Hepatic stellate cell (primary cell): ENCODE results near the gene ZNF580.

Experiments
- DNase-seq: peaks from one replicate; pipeline ENCODE4 v3.0.0; 2011; ENCODE audit warnings: low spot score

ZNF580 gene

DNA sequence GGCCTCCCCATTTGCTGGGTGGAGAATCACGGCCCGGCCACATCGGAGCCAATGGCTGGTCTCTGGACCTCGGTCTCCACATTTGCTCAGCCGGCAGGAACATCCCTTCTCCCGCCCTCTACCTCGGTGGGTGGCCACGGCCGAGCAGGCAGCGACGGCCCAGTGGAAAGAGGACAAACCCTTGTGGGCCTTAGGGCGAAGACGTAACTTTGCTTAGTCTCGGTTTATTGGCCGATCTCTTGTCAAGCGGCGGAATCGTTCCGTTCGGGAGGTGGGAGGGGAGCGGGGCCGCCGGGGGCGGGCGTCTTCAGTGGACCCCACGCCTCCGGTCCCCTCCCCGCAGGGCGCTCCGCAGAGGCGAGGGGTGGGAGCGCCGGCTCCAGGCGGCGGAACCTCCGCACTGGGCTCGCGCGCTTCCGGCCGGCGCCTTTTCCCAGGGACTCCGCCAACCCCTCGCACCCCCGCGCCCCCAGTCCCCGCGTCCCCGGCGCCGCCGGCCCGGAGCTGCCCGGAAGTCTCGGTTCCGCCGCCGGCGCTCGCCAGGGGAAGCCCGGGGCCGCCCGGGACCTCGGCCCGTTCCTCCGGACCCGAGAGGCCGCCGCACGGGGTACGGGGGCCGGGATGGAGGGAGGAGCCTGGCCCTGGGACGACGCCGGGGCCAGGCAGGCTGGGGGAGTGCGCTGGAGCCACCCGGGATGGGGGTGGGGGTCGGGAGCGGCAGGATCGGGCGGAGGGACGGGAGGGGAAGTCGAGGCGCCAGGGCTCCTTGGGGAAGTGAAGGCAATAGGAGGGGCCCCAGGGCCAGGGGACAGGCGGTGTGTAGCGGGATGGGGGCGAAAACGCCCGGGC, at the start of gene ZNF580:
TSS of gene ZNF580 (plus strand) at position 426 of the 849 bp plus-strand sequence. CDS start 1,507 bp downstream, outside the sequence.
- peak; percentile 88 for DNase-seq

DNA sequence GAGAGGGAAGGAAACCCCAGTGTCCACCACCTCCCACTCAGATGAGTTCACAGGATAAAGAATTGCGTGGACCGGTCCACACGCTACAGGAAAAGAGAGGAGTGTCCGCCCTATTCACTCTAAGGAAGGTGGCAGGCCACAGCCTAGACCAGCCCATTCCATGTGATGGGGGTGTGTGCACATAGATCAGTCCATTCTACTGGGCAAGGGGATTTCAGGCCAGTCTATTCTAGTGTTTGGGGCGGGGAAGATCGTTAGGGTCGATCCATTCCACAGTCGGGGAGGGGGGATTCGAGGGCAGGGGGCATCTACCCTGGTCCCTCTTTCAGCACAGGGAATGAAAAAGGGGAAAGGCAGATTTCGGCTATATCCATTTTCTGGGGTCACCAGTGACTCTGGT, 49.2 kb upstream of the ZNF580 start:
- DNase-seq, result no peak

GRCh38 chr19:55592391-55593090, 48.3 kb upstream of the ZNF580 start:
- no peak for DNase-seq

DNA sequence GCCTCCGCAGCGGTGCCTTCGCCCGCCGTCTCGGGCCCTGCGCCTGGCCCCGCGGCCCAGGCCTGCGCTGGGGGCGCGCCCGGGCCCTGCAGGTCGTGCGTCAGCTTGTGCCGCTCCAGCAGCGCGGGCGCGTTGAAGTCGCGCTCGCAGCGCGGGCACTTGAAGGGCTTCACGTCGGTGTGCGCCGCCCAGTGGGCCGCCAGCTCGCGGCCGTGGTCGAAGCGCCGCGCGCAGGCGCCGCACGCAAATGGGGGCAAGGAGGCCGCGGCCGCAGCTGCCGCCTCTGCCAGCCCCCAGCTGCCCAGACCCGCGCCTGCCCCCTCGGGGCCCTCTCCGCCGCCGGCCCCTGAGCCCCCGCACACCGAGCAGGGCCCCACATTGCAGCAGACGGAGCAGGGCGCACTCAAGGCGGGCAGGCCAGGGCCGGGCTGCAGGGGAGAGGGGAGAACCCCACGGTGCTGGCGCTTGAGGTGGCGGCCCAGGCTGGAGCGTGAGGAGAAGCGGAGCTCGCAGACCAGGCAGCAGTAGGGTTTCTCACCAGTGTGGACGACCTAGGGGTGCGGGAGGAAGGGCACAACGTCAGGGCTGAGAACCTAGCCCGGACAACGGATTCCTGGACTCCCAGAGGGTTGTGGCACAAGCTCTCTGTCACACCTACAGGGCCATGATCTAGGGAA, 47.6 kb upstream of the ZNF580 start:
- DNase-seq, result no peak

DNA sequence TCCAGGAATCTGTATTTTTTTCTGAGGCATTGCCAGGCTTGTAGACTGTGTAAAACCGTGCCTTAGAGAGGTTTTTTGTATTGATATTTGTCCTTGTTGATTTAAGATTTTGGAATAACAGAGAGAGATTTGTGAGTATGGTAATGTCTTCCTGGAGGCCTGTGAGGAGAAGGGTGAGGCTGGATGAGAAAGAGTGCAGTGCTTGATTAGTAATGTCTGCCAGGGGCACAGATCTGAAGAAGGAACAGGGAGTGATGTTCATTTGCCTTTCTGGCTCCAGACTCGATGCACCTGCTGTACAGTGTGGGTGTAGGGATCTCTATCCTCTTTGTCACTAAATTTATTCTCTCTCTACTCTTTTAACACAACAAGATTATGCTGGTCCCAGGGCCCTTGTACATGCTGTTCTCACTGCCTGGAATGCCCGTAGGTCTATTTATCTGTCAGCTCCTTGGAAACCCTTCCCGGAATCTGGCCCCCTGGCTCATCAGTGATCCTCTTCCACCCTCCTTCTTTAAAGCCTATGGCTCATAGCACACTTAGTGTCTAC, 45.7 kb upstream of the ZNF580 start:
- DNase-seq, result no peak

DNA sequence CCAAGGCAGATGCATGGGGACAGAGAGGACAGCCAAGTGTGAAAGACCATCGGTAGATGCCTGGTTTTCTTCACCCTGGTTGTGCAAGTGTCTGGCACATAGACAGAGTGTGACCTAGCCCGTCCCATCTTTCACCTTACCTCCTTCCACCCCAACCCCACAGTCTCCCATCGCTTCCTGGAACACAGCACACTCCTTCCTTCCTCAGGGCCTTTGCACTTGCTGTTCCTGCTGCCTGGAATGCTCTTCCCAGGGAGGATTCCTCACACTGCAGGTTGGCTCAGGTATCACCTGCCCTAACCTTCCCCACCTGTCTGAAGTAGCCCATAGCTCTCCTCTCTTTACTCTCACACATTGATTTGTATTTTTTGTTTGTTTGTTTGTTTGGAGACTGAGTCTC, 44.5 kb upstream of the ZNF580 start:
- DNase-seq, result no peak

DNA sequence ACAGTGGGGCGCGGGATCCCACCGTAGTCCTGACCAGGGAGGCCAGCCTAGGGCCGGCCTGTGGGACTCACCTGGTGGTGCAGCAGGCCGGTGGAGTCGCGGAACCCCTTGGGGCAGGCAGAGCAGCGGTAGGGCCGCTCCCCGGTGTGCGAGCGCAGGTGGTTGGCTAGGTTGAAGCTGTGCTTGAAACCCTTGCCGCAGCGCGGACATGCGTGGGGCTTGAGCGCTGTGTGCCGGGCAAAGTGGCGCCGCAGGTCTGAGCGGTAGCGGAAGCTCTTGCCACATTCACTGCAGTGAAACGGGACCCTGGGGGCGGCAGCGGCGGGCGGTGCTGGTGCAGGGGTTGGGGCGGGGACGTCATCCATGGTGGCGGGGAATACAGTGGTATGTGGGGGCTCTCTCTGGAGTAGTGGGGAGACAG, 43.3 kb upstream of the ZNF580 start:
- DNase-seq, result no peak

GRCh38 chr19:55598034-55598433, 42.8 kb upstream of the ZNF580 start:
- DNase-seq, result no peak

- peak; percentile 91 for DNase-seq
Observed at GRCh38 chr19:55598719-55599467, 41.9 kb upstream of the ZNF580 start.

- peak; percentile 95 for DNase-seq
Observed at GRCh38 chr19:55599468-55599841, 41.3 kb upstream of the ZNF580 start, which contains the start of gene FIZ1. FIZ1 (minus strand) TSS chr19:55599517; CDS start chr19:55597865, 1,652 bp downstream.

DNA sequence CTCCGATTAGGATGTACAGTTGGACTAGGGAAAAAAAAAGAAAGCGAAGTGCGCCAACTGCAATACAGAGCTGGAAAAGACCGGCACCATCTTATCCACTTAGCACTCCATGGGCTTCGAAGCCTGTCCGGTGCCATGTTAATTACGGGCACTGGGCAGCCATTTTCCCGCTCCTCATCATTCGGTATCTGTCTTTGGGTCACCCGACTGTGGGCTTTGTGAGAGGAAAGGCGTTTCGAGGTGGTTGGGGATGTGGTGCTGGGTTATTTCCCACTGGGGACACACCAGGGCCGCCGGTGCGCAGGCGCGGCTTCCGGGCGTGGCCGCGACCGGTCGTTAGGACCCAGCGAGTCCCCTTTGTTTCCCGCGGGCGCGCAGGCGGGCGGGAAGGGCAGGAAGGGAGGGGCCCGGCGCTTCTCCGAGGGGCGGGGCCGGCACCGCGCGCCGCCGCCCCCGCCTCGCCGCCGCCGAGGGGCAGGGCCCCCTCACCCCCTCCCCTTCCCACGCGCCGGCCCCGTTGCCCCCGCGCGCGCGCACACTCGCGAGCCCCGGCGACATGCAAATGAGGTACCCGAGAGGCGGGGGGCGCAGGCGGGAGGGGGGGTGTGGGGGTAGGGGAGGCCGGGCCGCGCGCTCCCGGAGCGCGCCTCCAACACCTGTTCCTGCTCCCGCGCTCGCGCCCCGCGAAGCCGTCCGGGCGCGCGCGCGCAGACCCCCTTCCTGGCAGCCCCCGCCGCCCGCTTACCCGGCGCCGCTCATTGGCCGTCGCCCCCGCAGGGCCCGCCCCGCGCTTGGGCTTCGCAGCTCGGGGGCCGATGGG, 40.8 kb upstream of the ZNF580 start, which contains the start of gene ZNF524:
TSS of gene ZNF524 (plus strand) at position 447 of the 820 bp plus-strand sequence. CDS start 1,825 bp downstream, outside the sequence.
- peak; percentile 90 for DNase-seq

DNA sequence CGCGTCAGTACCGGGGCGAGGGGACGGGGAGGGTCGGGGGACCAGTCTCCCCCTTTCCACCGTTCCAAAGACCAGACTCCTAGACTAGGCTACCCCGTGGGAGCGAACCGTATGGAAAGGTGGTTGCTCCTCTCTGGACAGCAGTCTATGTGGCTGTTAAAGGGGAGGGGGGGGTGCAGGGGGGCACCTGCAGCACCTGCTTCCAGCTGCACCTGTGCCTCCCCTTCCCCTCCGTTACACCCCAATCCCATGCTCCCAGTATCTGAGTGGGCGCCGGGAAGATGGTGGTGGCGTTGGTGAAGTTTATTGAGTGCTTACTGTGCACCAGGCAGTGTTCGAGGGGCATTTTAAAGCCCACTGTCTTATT, 40.2 kb upstream of the ZNF580 start:
- DNase-seq, result no peak

- no peak for DNase-seq
Observed at GRCh38 chr19:55601084-55601483, 39.7 kb upstream of the ZNF580 start.

DNA sequence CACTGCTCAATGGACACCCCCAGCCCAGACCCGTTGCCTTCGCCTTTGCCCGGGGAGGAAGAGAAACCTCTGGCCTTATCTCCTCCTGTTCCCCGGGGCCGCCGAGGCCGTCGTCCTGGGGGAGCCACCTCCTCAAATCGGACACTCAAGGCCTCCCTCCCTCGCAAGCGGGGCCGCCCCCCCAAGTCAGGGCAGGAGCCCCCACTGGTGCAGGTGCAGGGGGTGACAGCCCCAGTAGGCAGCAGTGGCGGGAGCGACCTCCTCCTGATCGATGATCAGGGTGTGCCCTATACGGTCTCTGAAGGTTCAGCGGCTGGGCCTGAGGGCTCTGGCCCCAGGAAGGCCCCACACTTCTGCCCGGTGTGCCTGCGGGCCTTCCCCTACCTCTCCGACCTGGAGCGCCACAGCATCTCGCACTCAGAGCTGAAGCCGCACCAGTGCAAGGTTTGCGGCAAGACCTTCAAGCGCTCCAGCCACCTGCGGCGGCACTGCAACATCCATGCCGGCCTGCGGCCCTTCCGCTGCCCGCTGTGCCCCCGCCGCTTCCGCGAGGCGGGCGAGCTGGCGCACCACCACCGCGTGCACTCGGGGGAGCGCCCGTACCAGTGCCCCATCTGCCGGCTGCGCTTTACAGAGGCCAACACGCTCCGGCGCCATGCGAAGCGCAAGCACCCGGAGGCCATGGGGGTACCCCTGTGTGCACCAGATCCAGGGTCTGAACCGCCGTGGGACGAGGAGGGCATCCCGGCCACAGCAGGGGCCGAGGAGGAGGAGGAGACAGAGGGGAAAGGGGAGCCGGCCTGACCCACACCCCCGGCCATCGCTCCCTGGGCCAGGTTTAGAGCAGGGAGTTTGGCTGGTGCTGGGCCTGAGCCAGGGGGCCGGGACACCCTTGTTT, 38.4 kb upstream of the ZNF580 start:
- no peak for DNase-seq

- no peak for DNase-seq
Observed at GRCh38 chr19:55603115-55603514, 37.7 kb upstream of the ZNF580 start.

- no peak for DNase-seq
Observed at GRCh38 chr19:55603581-55604292, 37.1 kb upstream of the ZNF580 start.

DNA sequence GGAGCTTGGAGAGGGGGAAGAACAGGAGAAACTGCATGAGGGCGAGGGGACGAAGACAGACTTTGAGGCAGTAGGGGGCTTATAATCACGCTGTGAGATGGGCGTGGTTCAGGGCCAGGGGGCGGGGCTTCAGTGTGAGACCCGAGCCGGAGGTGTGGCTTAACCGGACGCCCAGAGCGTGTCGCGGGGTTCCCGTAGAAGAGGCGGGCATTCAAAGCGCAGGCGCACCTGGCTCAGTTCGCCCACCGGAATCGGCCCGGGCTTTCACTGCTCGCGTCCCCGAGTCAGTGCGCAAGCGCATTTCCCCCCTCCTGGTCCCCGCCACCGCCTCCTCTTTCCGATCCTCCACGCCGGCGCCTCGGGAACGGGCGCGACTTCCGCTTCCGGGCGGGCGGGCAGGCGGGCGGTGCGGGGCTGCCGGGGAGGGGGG, 35.6 kb upstream of the ZNF580 start:
- peak; percentile 98 for DNase-seq

DNA sequence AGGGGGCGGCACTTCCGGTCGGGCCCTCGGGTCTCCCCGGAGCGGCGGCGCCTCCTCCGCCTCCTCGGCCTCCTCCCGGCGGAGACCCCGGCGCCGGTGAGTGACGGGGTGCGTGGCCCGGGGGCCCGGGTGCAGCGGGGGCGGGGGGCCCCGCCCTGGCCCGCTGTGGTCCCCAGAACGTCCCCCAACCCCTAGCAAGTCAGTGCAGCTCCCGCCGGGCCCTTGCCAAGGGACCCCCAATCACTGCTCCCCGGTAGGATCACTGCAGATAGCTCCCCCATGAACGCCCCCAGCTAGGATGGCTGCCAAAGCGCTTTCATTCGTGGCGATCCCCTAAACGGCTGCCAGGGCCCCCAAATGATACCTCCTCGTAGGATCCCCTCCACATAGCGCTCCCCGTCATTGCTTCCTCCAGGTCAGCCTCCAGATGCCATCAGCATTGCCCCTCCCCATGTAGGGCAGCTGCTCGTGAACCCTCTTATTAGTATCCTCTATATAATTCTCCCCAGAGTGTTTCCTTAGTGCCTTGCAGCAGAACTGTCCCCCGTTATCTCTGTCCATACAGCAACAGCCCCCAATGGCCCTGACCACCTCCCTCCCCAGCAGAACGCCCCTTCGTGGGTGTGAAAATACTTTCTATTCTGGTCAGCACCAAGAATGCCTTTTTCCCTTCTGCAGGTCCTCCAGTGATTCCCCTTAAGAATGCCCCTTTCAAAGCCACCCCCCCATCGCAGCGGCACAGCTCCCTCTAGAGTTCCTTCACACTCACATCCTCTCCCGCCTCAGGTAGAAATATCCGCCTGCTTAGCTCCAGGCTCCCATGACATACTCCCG, 34.9 kb upstream of the ZNF580 start, which contains the start of gene ZNF865:
TSS of gene ZNF865 (plus strand) at position 11 of the 834 bp plus-strand sequence. CDS start 7,972 bp downstream, outside the sequence.
- DNase-seq, result peak; percentile 89
